GM21576 (cell line): ENCODE results near the gene ADARB2.

Source experiments
- ATAC-seq: cut with Tn5 transposase; IDR thresholded peaks from one replicate; pipeline ENCODE4 v1.9.1; 2021; ENCODE audit warnings: mild to moderate bottlenecking, moderate library complexity; ENCODE audit not compliant: unreplicated experiment

Gene ADARB2

GRCh38 chr10:1380088-1380671 lies 357.1 kb downstream of the ADARB2 start:
- no peak for ATAC-seq

- ATAC-seq, result no peak
Measured at GRCh38 chr10:1379601-1380000, 357.7 kb downstream of the ADARB2 start.

- ATAC-seq, result no peak
Measured at GRCh38 chr10:1378473-1378872, 358.9 kb downstream of the ADARB2 start.

GRCh38 chr10:1377740-1378397 lies 359.5 kb downstream of the ADARB2 start:
- no peak for ATAC-seq

GRCh38 chr10:1377231-1377630 lies 360.1 kb downstream of the ADARB2 start:
- ATAC-seq, result no peak

GRCh38 chr10:1376384-1376945 lies 360.9 kb downstream of the ADARB2 start:
- ATAC-seq, result no peak

GRCh38 chr10:1375346-1376170 lies 361.8 kb downstream of the ADARB2 start:
- ATAC-seq, result no peak

- no peak for ATAC-seq
Measured at GRCh38 chr10:1374511-1375345, 362.6 kb downstream of the ADARB2 start.

GRCh38 chr10:1373287-1373686 lies 364.0 kb downstream of the ADARB2 start:
- no peak for ATAC-seq

GRCh38 chr10:1372212-1372611 lies 365.1 kb downstream of the ADARB2 start:
- ATAC-seq, result no peak

GRCh38 chr10:1370298-1370697 lies 367.0 kb downstream of the ADARB2 start:
- no peak for ATAC-seq

- ATAC-seq, result no peak
Measured at GRCh38 chr10:1369665-1370064, 367.7 kb downstream of the ADARB2 start.

GRCh38 chr10:1369197-1369596 lies 368.1 kb downstream of the ADARB2 start:
- no peak for ATAC-seq

- ATAC-seq, result no peak
Measured at GRCh38 chr10:1368842-1369171, 368.5 kb downstream of the ADARB2 start.

- ATAC-seq, result no peak
Measured at GRCh38 chr10:1367938-1368841, 369.1 kb downstream of the ADARB2 start.

- no peak for ATAC-seq
Measured at GRCh38 chr10:1366811-1367425, 370.4 kb downstream of the ADARB2 start.

- no peak for ATAC-seq
Measured at GRCh38 chr10:1366322-1366691, 371.0 kb downstream of the ADARB2 start.

GRCh38 chr10:1365540-1366321 lies 371.6 kb downstream of the ADARB2 start:
- ATAC-seq, result no peak
